ENCODE data around the gene GALNT12. TPM values are rescaled to one million over a fixed set of nuclear protein-coding genes. Genes with fewer than 3 reads are reported as not detected.
A peak's percentile ranks its signal among the peaks of the same experiment; 100 is the strongest.

Gene GALNT12
- total RNA-seq, 4 donors from 2014 or later = 12.4 to 22.4 (median 16.2) TPM

DNA sequence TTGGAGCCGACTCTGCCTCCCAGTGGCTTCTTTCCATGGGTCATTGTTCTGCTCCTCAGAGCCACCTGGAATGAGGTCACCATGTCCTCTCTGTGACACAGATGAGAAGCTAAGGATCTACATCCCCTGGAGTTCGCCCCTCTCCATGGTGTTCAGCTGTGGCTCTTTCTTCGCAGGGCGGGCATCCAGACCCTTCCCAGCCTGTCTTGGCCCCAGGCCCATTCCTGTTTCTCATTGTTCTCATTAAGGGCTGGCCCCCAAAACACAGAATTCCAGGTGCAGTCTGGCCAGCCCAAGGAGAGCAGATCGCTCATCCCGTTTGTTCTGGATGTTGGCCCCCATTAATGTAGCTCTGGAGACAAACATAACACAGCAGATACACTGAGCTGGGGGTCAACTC is 69.8 kb downstream of the GALNT12 start:
- Histone ChIP-seq H3K9me3 (no peaks in the 10 kb centered on the region), H3K4me3 (no peak overlapping the region), H3K36me3 (no peaks in the 10 kb centered on the region), H3K27ac (replicated peaks in 1 of 4) (no peak overlapping the region), H3K27me3 (no peaks in the 10 kb centered on the region), H3K4me1 (peaks cover 24 to 45% (median 33%) of the 10 kb centered on the region in 4 donors)
- intact Hi-C loops (cut with DNase I) = no loop called here
- TF ChIP-seq POLR2AphosphoS5 (IDR thresholded peaks at IDR 0.05) = no peak
- TF ChIP-seq POLR2A (IDR thresholded peaks at IDR 0.05; ENCODE audit: low read depth) = no peak
- TF ChIP-seq EP300 (IDR thresholded peaks at IDR 0.05) = no peak
- TF ChIP-seq, protein P1, sequence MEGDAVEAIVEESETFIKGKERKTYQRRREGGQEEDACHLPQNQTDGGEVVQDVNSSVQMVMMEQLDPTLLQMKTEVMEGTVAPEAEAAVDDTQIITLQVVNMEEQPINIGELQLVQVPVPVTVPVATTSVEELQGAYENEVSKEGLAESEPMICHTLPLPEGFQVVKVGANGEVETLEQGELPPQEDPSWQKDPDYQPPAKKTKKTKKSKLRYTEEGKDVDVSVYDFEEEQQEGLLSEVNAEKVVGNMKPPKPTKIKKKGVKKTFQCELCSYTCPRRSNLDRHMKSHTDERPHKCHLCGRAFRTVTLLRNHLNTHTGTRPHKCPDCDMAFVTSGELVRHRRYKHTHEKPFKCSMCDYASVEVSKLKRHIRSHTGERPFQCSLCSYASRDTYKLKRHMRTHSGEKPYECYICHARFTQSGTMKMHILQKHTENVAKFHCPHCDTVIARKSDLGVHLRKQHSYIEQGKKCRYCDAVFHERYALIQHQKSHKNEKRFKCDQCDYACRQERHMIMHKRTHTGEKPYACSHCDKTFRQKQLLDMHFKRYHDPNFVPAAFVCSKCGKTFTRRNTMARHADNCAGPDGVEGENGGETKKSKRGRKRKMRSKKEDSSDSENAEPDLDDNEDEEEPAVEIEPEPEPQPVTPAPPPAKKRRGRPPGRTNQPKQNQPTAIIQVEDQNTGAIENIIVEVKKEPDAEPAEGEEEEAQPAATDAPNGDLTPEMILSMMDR (IDR thresholded peaks at IDR 0.05) = no peak
- no peak for DNase-seq (ENCODE audit: extremely low spot score)
- 91% methylated on average over 6 of the region's 6 CpGs for WGBS

DNA sequence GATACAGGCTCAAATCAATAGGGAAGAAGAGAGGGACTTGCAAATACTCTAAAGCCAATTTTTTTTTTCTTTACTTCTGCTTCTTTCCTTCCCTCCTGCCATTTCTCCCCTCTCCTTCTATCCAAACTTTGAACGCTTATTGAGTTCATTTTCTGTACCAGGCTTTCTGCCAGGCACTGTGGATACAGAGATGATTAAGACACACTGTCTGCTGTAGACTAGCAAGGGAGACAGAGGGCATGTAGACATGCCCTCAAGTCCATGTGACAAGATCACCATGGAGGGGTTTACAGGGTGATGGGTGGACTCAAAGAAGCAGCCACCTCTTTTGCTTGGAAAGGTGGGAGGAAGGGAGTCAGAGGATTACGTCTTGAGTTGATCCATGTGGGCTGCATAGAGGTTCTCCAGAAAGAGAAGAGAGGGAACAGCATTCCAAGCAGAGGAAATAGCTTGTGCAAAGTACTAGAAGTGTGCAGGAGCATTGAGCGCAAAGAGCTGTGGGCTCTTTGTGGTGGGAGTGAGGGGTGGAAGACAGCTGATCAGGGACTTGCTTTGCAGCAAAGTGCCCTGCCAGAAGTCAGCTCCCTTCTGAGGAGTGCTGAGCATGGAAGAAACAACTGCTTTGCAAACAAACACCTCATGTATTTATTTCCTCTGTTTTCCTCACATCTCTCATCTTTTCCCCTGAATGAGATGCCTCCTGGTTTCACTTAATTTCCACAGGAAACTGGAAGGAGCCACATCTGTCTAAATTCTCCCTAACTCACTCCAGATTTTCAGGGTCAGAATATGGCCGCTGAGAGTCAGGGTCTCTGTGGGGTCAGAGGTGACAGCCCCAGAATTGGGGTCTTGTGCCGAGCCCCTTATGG is 71.9 kb downstream of the GALNT12 start:
- no peaks in the 10 kb centered on the region for H3K9me3 ChIP-seq
- TF ChIP-seq EP300 (IDR thresholded peaks at IDR 0.05) = no peak
- no peak for TF ChIP-seq POLR2AphosphoS5 (IDR thresholded peaks at IDR 0.05)
- no peak for TF ChIP-seq POLR2A (IDR thresholded peaks at IDR 0.05; ENCODE audit: low read depth)
- TF ChIP-seq, protein P1 (IDR thresholded peaks at IDR 0.05) = no peak
- intact Hi-C loops (cut with DNase I) = no loop called here
- no peak overlapping the region for H3K4me3 ChIP-seq
- no peaks in the 10 kb centered on the region for H3K27me3 ChIP-seq
- WGBS = 67% methylated on average over 5 of the region's 5 CpGs
- no peak for DNase-seq (ENCODE audit: extremely low spot score)
- peaks cover 23 to 35% (median 26%) of the 10 kb centered on the region in 4 donors for H3K4me1 ChIP-seq
- H3K27ac ChIP-seq (replicated peaks in 1 of 4) = no peak overlapping the region
- no peaks in the 10 kb centered on the region for H3K36me3 ChIP-seq

DNA sequence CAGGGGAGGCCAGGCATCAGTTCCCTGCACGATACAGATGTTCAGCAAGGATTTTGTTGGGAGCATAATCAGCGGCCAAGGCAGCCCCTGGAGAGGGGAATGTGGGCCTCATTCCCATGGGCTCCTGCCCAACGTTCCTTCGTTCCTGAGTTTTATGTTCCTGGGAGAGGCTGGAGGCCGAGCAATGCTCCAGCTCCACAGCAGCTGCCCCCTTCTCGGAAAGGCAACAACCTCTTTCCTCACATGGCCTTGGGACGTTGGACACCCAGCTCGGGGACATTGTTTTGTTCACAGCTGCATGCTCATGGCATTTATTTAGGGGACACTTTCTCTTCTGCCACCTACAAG is 72.5 kb downstream of the GALNT12 start:
- intact Hi-C loops (cut with DNase I) = no loop called here
- Histone ChIP-seq H3K27ac (replicated peaks in 1 of 4) (peak overlapping the region in 1 of 4 donors; percentile 1), H3K4me1 (peaks cover 20 to 32% (median 29%) of the 10 kb centered on the region in 4 donors), H3K4me3 (no peak overlapping the region), H3K36me3 (no peaks in the 10 kb centered on the region), H3K9me3 (no peaks in the 10 kb centered on the region), H3K27me3 (no peaks in the 10 kb centered on the region)
- DNase-seq (ENCODE audit: extremely low spot score) = no peak
- no peak for TF ChIP-seq POLR2A (IDR thresholded peaks at IDR 0.05; ENCODE audit: low read depth)
- no peak for TF ChIP-seq EP300 (IDR thresholded peaks at IDR 0.05)
- TF ChIP-seq POLR2AphosphoS5 (IDR thresholded peaks at IDR 0.05) = no peak
- TF ChIP-seq, protein P1 (IDR thresholded peaks at IDR 0.05) = no peak
- 60% methylated on average over 1 of the region's 8 CpGs for WGBS

DNA sequence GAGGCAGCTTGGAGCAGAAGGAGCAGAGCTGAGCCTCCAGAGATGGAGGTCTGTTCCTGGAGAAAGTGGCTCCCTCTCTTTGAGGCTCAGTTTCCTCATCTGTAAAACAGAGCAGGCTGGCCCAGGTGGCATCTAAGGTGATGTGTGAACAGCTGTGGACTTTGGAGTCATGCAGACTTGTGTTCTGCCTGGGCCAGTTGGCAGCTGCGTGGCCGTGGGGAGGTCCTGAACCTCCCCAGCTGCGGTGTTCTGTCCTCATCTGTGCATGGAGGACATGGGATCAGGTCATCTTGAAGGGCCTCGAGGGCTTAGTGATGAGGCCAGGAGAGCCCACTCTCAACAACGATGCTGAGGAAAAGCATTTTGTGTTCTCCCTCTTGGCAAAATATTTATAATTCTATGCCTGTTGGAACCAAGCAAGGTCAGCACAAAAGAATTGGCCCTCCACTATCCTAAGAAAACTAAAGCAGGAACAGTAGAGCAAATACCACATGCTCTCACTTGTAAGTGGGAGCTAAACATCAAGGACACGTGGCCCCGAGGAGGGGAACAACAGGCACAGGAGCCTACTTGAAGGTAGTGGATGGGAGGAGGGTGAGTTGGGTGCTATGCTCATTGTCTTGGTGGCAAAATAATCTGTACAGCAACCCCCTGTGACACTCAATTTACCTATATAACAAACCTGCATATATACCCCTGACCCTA is 73.0 kb downstream of the GALNT12 start:
- peak overlapping the region in 1 of 4 donors; percentile 1 for H3K27ac ChIP-seq (replicated peaks in 1 of 4)
- whole genome bisulfite sequencing = 92% methylated on average over 7 of the region's 7 CpGs

More for the DNA sequence above, 73.0 kb downstream of the GALNT12 start:
- H3K4me3 ChIP-seq = no peak overlapping the region
- no peaks in the 10 kb centered on the region for H3K36me3 ChIP-seq
- intact Hi-C loops (cut with DNase I) = no loop called here
- no peaks in the 10 kb centered on the region for H3K9me3 ChIP-seq
- H3K27me3 ChIP-seq = no peaks in the 10 kb centered on the region
- DNase-seq (ENCODE audit: extremely low spot score) = no peak
- peaks cover 20 to 32% (median 29%) of the 10 kb centered on the region in 4 donors for H3K4me1 ChIP-seq
- TF ChIP-seq EP300 (IDR thresholded peaks at IDR 0.05) (no peak), POLR2A (IDR thresholded peaks at IDR 0.05; ENCODE audit: low read depth) (no peak), POLR2AphosphoS5 (IDR thresholded peaks at IDR 0.05) (no peak)
- TF ChIP-seq, protein P1 (IDR thresholded peaks at IDR 0.05) = no peak
